HG03066 (cell line): ENCODE measurements around the gene STPG3.

Source experiments
- ATAC-seq: cut with Tn5 transposase; IDR thresholded peaks from one replicate; pipeline ENCODE4 v1.9.1; 2021; ENCODE audit warnings: low read depth; ENCODE audit not compliant: unreplicated experiment

The STPG3 gene

DNA sequence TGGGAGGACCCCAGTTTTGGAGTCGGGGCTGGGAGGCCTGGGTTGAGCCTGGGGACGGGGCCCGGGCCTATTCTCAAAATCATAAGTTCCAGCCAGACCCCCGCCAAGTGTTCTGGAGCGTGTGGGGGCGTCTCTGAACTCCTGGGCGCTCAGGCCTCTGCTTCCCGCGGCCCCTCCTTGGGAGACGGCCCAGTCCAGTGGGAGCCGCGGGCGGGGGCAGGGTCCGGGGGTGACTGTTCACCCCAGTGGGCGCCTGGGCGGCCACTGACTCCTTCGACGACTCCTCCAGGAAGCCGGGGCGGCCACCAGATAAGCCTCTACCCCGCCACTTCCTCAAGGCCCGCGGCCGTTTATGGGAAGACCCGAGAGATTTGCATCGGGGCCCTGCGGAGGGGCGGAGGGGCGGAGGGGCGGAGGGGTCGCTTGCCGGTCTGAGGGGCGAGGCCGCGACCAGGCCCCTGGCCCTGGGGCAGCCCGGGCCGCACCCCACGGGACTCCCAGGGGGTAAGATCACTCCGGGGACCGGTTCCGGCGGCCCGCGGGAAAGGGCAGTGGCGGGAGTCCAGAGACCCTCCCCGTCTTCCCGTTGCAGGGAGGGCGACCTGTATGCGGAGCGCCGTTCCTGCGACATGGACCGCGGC is 27.1 kb downstream of the STPG3 start:
- ATAC-seq = no peak

GRCh38 chr9:137278721-137279711 is 27.9 kb downstream of the STPG3 start:
- no peak for ATAC-seq

DNA sequence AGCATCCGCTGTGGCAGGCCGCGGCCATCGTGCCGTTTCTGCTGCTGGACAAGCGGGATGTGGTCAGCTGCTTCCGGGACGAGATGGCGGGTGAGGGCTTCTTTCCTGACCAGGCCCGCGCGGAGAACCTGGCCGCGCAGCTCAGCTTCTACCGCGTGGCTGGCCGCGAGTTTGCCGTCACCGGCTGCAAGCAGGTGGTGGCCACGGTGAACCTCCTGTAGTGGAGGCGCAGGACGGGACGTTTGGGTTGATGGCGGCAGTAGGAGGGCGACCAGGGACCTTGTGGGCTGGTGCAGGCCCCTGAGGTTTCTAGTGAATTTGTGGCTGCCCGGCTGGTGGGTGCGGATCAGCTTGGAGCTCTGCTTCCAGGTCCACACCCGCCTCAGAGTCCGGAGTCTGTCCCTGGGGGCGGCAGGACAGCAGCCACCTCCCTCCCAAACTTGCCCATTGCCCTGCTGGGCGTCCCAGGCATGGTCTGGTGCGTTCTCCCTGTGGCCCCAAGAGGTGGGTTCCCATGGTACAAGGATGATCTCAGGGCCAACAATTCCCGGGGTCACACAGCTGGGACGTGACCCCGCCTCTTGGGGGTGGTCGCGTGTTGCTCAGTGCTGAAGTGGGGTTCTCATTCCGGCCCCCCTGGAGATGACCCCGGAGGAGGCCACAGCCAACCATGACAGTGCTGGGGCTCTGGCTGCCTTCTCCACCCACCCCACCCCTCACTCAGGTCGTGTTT is 28.8 kb downstream of the STPG3 start:
- no peak for ATAC-seq

GRCh38 chr9:137280474-137281344 is 29.6 kb downstream of the STPG3 start:
- no peak for ATAC-seq

- ATAC-seq = no peak
Observed at GRCh38 chr9:137281345-137282116, 30.4 kb downstream of the STPG3 start.

- no peak for ATAC-seq
Observed at GRCh38 chr9:137286975-137287383, 35.9 kb downstream of the STPG3 start.

DNA sequence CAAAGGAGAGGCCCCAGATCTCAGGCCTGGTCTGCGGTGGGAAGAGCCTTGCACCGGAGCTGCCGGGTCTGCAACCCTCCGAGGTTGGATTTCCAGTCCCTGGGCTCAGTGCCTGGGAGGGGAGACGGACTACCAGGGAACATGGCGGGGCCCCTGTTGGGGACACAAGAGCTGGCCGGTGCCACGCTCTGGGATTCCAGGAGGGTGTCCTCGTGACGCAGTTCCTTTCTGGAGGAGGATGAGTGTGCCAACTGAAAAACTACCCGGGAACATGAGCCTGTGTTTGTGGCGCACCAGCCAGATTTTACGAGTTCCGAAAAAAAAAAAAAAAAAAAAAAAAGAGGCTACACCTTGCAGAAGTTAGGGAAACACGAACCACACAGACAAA is 42.0 kb downstream of the STPG3 start:
- no peak for ATAC-seq

DNA sequence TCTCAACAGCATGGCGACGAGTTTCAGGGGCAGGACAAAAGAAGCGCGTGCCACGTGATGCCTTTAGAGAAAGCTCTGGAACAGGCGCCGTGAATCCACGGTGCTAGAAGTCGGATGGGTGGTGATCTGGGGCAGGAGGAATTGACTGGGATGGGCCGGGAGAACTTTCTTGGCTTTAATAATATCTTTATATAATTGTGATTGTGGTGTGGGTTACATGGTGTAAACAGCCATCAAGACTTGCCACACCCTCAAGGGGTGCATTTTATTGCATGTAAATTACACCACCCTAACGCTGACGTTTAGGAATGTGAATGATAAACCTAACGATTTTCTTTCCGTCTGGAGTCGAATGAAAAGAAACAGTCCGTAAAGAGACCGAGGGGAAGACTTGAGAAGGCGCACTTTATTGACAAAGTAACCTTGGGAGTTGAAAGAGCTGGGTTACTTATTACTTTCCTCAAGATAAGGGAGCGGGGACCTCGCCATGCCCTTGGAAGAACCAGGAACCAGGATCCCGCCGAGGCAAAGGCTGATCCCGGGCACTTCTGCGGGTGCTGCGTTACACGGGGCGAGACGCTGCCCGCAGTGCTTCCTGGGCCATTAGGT is 42.5 kb downstream of the STPG3 start:
- ATAC-seq = no peak

GRCh38 chr9:137294091-137294680 is 43.1 kb downstream of the STPG3 start:
- ATAC-seq = no peak

DNA sequence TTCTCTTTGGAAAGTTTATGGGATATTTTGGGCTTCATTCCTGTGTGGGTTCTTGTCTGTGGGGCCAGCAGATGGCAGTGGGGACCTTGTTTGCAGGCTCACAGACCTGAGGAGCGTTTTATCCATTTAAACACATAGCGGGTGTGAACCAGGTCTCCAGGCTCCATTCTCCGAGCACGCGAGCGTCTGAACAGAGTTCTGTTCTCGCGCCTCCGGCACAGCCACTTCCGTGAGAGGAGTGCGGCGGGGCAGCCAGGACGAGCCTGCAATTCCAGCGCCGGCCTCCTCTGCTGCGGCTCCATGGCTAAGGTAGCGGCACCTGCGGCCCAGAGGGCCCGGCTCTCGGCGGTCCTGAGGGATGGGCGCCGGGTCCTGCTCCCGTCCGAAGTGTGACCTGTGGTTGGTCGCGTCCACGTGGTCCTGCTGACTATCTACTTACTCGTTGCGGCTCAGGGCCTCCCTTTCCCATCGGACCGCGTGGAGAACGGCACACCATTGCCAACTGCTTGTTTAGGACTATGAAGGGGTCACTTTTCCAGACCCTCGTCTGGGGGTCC is 43.7 kb downstream of the STPG3 start:
- ATAC-seq = no peak

- peak; percentile 52 for ATAC-seq
Observed at GRCh38 chr9:137295238-137295811, 44.2 kb downstream of the STPG3 start.

DNA sequence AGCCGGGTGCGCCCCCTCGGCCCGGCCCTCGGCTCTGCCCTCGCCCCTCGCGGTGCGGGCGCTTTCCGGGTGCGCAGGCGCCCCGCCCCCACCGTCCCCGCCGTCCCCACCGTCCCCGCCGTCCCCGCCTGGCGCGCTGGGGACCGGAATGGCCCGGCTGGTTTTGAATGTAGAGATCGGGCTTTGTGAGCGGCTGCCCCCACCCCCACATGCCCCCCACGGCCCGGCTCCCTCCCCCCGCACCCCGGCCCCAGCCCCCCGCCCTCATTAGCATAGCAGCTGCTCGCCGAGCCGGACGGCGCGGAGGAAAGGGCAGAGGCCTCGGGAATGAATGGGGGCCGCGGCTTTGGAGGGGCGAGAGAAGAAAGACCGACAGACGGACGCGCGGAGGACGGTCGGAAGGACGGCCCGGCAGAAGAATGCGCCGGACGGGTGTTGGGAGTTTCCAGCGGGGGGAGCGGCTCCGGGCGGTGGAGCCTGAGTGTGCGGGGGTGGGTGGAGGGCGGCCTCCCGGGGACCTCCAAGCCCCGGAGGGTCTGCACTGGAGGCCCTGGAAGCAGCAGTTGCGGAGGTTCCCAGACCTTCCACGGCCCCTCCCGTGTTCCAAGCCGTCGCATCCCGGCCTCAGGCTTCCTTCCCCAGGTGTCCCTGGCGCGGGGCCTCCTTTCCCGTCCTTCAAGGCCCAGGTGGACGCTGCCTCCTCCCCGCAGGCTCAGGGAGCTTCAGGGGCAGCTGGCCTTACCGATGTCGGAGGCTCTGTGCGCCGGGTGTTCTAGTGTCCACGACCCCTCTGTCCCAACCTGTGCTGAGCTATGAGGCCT is 45.0 kb downstream of the STPG3 start:
- no peak for ATAC-seq

GRCh38 chr9:137296670-137297664 is 45.9 kb downstream of the STPG3 start:
- ATAC-seq = no peak

- no peak for ATAC-seq
Observed at GRCh38 chr9:137297966-137298365, 46.9 kb downstream of the STPG3 start.

DNA sequence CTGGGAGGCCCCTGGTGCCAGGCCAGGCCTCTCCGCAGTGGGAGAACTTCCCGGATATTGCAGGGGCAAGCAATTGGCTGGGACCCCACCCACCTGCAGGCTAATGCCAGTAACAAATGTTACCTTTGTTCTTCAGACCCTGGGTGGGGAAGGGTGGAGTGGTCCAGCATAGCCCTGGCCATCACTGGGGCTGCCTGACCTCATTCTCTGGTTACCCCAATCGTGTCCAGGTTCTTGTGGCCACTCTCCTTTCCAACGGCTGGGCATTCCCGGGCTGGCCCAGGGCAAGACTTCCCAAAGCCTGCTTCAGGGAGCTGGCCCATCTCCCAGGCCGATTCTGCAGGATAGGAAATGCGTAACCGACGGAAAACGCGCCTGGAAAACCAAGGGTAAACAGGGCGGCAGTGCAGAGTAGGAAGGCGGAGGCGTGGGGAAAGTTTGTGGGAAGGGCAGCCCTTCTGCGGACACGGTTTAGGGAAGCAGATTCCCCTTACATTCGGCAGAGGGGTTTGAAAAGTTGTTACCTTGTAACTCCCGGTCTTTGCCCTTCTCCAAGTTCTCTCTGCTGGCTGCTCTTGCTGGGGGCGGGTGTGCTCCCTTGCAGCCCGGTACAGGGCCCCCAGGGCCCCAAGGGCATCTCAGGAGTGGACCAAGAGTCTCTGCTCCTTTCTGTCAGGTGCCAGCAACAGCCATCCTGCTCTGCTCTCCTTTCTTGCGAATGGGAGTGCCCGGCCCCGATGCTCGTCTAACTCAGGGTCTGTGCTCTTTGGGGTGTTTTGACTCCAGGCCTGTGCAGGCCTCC is 47.5 kb downstream of the STPG3 start:
- ATAC-seq = no peak
